Osteoblast (primary cell): ENCODE results near the gene CPXM2. TPM values are rescaled to one million over a fixed set of nuclear protein-coding genes. Genes with fewer than 3 reads are reported as not detected.

Source experiments
- DNase-seq: peaks from one replicate; pipeline ENCODE4 v3.0.0; 2011; ENCODE audit warnings: low spot score, mixed read lengths; ENCODE audit not compliant: insufficient read length; ENCODE audit errors: missing footprints
- H2AFZ ChIP-seq: 2 replicates; pipeline ENCODE4 v1.6.0; 2011; ENCODE audit warnings: mild to moderate bottlenecking, low read length
- H3K27ac ChIP-seq: 2 replicates; pipeline ENCODE4 v1.5.1; 2011; ENCODE audit warnings: mild to moderate bottlenecking, low read depth, low read length, moderate library complexity
- H3K27me3 ChIP-seq: 2 replicates; pipeline ENCODE4 v1.6.0; 2012; ENCODE audit warnings: mild to moderate bottlenecking, control low read depth, inconsistent platforms, low read length, moderate library complexity; ENCODE audit not compliant: insufficient read depth
- H3K36me3 ChIP-seq: 2 replicates; pipeline ENCODE4 v1.5.1; 2011; ENCODE audit warnings: mild to moderate bottlenecking, low read length, control low read depth, moderate library complexity; ENCODE audit not compliant: insufficient read depth
- H3K4me1 ChIP-seq: 2 replicates; pipeline ENCODE4 v1.5.1; 2011; ENCODE audit warnings: mild to moderate bottlenecking, low read length, control low read depth, moderate library complexity; ENCODE audit not compliant: insufficient read depth
- H3K4me2 ChIP-seq: 2 replicates; pipeline ENCODE4 v1.6.0; 2011; ENCODE audit warnings: mild to moderate bottlenecking, low read length; ENCODE audit not compliant: insufficient read depth
- H3K4me3 ChIP-seq: fragments of 200-600 bp; sonication (generic); 3 replicates; pipeline ENCODE4 v1.5.1; 2012; ENCODE audit warnings: mild to moderate bottlenecking, low read length, inconsistent platforms; ENCODE audit not compliant: insufficient read depth
- H3K79me2 ChIP-seq: 2 replicates; pipeline ENCODE4 v1.6.0; 2012; ENCODE audit warnings: mild to moderate bottlenecking, low read length, control low read depth, inconsistent platforms; ENCODE audit not compliant: insufficient read depth
- H3K9me3 ChIP-seq: 2 replicates; pipeline ENCODE4 v1.5.1; 2011; ENCODE audit warnings: low read depth, low read length, control low read depth
- H4K20me1 ChIP-seq: 2 replicates; pipeline ENCODE4 v1.6.0; 2012; ENCODE audit warnings: mild to moderate bottlenecking, low read length, control low read depth; ENCODE audit not compliant: insufficient read depth
- CTCF ChIP-seq: IDR thresholded peaks from 2 replicates; pipeline ENCODE4 v1.5.1; 2011; ENCODE audit warnings: mild to moderate bottlenecking, low read depth, low read length, moderate library complexity; ENCODE audit errors: extremely low read depth
- total RNA-seq: library from RNA; depleted of rRNA; stranded (reverse); fragments of >200 nt; gene quantifications from 2 replicates; pipeline ENCODE4 v1.2.3, GENCODE V29; 2012

CPXM2 gene
- total RNA-seq, 1 donor, result 0.36 TPM

GRCh38 chr10:123769647-123770046 is 122.0 kb downstream of the CPXM2 start:
- Histone ChIP-seq H3K79me2 (no peaks in the 10 kb centered on the region), H3K27me3 (no peaks in the 10 kb centered on the region), H3K9me3 (no peaks in the 10 kb centered on the region), H3K27ac (no peak overlapping the region), H3K4me3 (no peak overlapping the region), H3K4me2 (no peak overlapping the region), H3K36me3 (no peaks in the 10 kb centered on the region), H3K4me1 (no peaks in the 10 kb centered on the region), H4K20me1 (no peaks in the 10 kb centered on the region), H2AFZ (no peak overlapping the region)
- DNase-seq, result no peak
- TF ChIP-seq CTCF, result no peak

- no peaks in the 10 kb centered on the region for H3K4me1 ChIP-seq
- H3K27me3 ChIP-seq, result no peaks in the 10 kb centered on the region
- H4K20me1 ChIP-seq, result no peaks in the 10 kb centered on the region
- DNase-seq, result no peak
- no peak overlapping the region for H3K4me2 ChIP-seq
- no peak overlapping the region for H3K4me3 ChIP-seq
- no peak for TF ChIP-seq CTCF
- no peaks in the 10 kb centered on the region for H3K36me3 ChIP-seq
- H2AFZ ChIP-seq, result no peak overlapping the region
- H3K79me2 ChIP-seq, result no peaks in the 10 kb centered on the region
- no peak overlapping the region for H3K27ac ChIP-seq
- no peaks in the 10 kb centered on the region for H3K9me3 ChIP-seq
These were observed 124.8 kb downstream of the CPXM2 start for GRCh38 chr10:123766761-123767160.

- H3K36me3 ChIP-seq, result no peaks in the 10 kb centered on the region
- no peaks in the 10 kb centered on the region for H3K9me3 ChIP-seq
- no peaks in the 10 kb centered on the region for H3K79me2 ChIP-seq
- DNase-seq, result no peak
- H2AFZ ChIP-seq, result no peak overlapping the region
- H3K27me3 ChIP-seq, result no peaks in the 10 kb centered on the region
- H4K20me1 ChIP-seq, result no peaks in the 10 kb centered on the region
- no peak overlapping the region for H3K4me2 ChIP-seq
- H3K4me3 ChIP-seq, result no peak overlapping the region
- H3K27ac ChIP-seq, result no peak overlapping the region
- H3K4me1 ChIP-seq, result no peaks in the 10 kb centered on the region
- TF ChIP-seq CTCF, result no peak
These were observed 125.6 kb downstream of the CPXM2 start for GRCh38 chr10:123766012-123766411.

- Histone ChIP-seq H3K79me2 (no peaks in the 10 kb centered on the region), H2AFZ (no peak overlapping the region), H3K36me3 (no peaks in the 10 kb centered on the region), H3K9me3 (no peaks in the 10 kb centered on the region), H3K4me2 (no peak overlapping the region), H3K27me3 (no peaks in the 10 kb centered on the region), H3K4me3 (no peak overlapping the region), H4K20me1 (no peaks in the 10 kb centered on the region), H3K27ac (no peak overlapping the region), H3K4me1 (no peaks in the 10 kb centered on the region)
- no peak for DNase-seq
- TF ChIP-seq CTCF, result no peak
These were observed 129.9 kb downstream of the CPXM2 start for GRCh38 chr10:123761666-123762230.
